ENCODE data around the gene TMEM207.

The TMEM207 gene

DNA sequence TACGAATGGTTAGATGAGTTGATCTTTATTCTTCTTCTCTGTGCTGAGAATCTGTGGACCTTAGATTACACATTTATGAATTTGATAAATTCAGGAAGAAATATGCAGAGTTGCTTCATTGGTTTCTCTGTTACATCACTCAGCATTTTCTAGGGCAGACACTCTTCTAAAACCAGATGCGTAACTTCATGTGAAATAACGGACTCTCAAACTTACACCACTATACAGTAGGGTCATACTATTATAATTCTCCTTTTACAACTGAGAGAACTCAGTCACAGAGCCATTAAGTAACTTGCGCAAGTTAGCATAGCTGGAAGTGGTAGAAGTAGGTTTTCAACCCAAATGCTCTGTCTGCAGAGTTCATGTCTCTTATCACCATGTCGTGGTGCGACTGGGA is 5.7 kb downstream of the TMEM207 start:
- DNase-seq (ENCODE audit: low read depth), result no peak

- no peak for DNase-seq (ENCODE audit: low read depth)
These were observed 6.4 kb downstream of the TMEM207 start for GRCh38 chr3:190443257-190443656.

GRCh38 chr3:190442240-190442639 is 7.5 kb downstream of the TMEM207 start:
- no peak for DNase-seq (ENCODE audit: low read depth)

DNA sequence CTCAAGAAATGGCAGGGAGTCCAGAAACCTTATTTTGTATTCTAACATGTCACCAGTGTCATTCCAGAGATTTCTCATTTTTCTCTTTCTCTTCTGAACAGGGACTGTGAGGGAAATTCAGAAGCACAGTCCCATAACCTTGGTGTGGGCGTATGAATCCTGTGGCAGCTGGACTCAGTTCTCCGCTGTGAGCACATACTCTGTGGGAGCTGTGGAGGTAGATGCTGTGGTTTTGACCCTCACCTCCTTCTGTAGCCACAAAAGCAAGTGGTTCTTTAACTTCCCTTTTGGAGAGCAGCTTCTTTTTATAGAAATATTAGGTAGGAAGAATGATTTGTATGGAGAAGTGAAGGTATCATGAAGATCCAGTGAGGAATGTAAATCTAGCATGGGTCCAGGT is 13.4 kb downstream of the TMEM207 start:
- DNase-seq (ENCODE audit: low read depth), result no peak

- no peak for DNase-seq (ENCODE audit: low read depth)
These were observed 14.1 kb downstream of the TMEM207 start for GRCh38 chr3:190435618-190436017.

- DNase-seq (ENCODE audit: low read depth), result no peak
These were observed 16.1 kb downstream of the TMEM207 start for GRCh38 chr3:190433626-190434025.

- DNase-seq (ENCODE audit: low read depth), result no peak
These were observed 17.5 kb downstream of the TMEM207 start for GRCh38 chr3:190432216-190432615.

GRCh38 chr3:190430906-190431305 is 18.8 kb downstream of the TMEM207 start:
- no peak for DNase-seq (ENCODE audit: low read depth)

GRCh38 chr3:190429681-190430080 is 20.0 kb downstream of the TMEM207 start:
- DNase-seq (ENCODE audit: low read depth), result no peak

DNA sequence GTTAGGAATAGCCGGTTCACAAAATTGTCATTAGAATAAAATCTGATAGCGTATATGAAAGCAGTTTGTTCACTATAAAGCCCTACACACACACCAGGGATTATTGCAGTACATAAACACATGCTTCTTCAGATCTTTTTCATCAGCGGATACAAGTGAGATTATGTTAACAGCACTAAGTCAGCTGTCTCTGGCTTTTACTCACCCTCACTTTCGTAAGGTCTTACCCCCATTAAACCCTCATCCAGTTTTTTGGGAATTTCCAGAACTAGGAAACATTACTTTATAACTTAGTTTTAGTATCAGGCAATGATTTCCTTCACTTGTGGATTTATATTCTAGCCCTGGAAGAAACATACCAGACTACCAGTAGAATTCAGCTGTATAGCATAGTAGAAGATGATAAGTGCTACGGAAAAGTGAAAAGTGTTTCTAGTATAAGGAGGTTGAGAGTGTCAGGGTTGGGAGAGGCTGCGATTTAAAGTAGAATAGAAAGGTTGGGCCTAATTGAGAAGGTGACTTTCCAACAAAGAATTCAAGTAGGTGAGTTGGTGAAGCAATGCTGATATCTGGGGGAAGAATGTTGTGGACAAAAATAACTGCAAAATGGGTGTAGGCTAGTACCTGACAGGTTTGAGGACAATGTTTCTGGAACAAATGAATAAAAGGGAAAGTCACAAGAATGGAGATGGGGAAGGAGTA is 22.7 kb downstream of the TMEM207 start:
- no peak for DNase-seq (ENCODE audit: low read depth)

DNA sequence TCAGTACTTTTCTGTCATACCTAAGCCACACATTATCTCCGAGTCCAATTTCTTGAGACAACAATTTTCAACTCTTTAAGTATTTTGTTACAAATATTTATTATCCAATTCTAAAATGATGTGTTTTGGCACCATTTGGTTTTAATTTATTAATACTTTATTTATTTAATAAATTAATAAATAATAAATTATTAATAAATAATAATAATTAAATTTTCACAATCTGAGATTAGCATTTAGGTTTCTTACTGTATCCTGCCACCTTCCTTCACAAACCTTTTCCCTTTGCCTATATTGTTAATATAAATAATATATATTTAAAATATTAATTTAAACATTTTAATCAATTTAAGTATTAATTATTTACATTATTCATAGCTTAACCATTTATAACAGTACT is 23.9 kb downstream of the TMEM207 start:
- no peak for DNase-seq (ENCODE audit: low read depth)

- DNase-seq (ENCODE audit: low read depth), result peak; percentile 3
These were observed 24.9 kb downstream of the TMEM207 start for GRCh38 chr3:190424478-190425439.

DNA sequence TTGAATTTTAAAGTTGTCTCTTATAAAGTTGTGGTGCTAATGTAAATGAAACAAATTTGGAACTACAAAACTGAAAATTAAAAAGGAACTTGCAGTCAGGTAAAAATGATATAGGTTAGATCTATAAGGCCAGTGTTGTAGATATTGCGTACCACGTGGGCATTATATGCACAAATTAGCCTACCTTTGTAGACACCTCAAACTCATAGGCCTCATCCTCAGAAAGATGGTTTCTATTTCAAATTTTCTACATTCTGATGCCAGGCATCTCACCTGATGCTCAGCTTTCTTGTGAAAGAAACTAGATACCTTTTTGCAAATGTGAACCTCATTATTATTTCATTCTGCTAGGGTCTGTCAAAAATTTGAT is 25.6 kb downstream of the TMEM207 start:
- DNase-seq (ENCODE audit: low read depth), result no peak

- DNase-seq (ENCODE audit: low read depth), result no peak
These were observed 35.4 kb downstream of the TMEM207 start for GRCh38 chr3:190414297-190414696.

DNA sequence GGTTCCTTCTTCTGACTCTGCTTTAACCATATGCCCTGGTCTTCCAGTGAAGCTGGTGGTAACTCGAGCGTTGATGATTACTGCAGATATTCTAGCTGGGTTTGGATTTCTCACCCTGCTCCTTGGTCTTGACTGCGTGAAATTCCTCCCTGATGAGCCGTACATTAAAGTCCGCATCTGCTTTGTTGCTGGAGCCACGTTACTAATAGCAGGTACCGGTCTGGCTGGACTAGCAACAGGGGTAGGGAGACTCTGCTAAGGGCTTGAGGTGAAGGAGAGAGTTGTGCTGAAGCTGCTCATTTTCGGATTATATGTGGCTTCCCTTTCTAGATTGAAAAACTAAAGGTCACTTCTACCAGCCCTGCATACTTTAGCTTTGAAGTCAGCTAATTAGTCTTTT is 45.0 kb downstream of the TMEM207 start:
- DNase-seq (ENCODE audit: low read depth), result no peak

- no peak for DNase-seq (ENCODE audit: low read depth)
These were observed 47.7 kb downstream of the TMEM207 start for GRCh38 chr3:190401963-190402362.

DNA sequence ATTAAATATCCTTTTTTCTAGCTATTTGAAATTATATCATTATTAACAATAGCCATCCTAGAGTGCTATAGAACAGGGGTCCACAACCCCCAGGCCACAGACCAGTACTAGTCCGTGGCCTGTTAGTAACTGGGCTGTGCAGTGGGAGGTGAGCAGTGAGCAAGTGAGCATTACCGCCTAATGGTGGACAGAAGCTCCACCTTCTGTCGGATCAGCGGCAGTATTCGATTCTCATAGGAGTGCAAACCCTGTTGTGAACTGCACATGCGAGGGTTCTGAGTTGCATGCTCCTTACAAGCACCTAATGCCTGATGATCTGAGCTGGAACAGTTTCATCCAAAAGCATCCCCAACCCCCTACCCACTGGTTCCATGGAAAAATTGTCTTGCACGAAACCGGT is 50.0 kb downstream of the TMEM207 start:
- no peak for DNase-seq (ENCODE audit: low read depth)

DNA sequence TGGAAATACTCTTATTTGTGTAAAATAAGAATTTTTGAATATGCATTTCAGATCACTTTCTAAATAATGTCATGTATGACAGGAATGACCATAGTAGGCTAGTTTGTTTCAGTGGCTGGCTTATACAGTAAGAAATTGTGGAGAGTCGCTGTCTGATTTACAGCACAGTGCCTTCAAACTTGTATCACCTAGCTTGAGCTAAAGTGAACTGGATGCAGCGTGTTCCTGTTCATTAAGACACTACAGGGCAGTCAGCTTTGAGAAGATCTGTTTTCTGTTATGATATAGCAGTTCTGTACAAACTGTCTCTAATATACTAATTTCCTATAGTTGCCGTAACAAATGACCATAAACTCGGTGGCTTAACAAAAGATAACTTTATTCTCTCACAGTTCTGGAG is 51.8 kb downstream of the TMEM207 start:
- no peak for DNase-seq (ENCODE audit: low read depth)

DNA sequence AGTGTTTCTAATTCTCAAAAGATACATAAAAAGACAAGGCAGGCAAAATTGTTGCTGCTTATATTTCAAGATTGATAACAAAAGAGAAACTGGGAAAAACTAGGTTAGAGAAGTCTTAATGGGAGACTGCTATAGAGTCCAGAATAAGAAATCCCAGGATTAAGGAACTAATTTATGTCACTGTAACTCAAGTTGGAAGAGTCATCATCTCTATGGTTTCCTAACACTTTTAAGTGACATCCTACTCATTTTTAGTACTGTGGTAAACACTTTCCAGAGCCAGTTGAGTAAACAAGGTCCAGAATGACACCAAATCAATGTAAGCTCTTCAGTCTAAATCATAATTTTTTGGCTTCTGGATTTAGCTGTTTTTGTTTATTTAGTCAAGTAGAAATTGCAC is 53.7 kb downstream of the TMEM207 start:
- no peak for DNase-seq (ENCODE audit: low read depth)

DNA sequence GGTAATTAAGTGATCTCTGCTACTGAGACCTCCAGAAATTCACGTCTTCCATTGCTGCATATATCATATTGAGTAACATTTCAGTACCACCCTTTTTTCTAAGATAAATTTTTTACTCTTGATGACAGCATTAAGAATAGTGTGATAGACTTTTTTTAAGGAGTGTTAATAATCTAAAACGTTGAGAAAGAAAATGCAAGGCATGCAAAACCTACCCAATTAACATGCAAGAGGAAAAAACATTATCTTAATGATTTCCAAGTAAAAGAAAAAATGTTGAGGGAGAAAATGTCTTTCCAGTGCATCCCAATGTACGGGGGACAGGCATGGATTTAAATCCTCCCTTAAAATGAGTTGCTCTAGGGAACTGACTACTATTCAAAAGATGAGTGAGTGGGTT is 61.0 kb downstream of the TMEM207 start:
- DNase-seq (ENCODE audit: low read depth), result no peak

GRCh38 chr3:190387578-190388213 is 62.0 kb downstream of the TMEM207 start, which contains the start of gene CLDN16:
Gene CLDN16 (plus strand): TSS chr3:190388163. CDS start chr3:190388330, 167 bp downstream.
- DNase-seq (ENCODE audit: low read depth), result no peak

- DNase-seq (ENCODE audit: low read depth), result no peak
These were observed 63.7 kb downstream of the TMEM207 start for GRCh38 chr3:190385731-190386688.

Measured in activated T-cell treated with anti-CD3 and anti-CD28 coated beads for 24 hours (primary cell).